Mammary epithelial cell (primary cell): ENCODE results near the gene KRT14.

Experiments used
- EZH2 ChIP-seq: IDR thresholded peaks from 2 replicates; pipeline ENCODE4 v1.6.1; 2012; ENCODE audit warnings: low read length, inconsistent platforms, borderline replicate concordance
- TF ChIP-seq, protein P1 (sequence below), 2 donors: IDR thresholded peaks in 1 of 2; conservative IDR thresholded peaks in 1 of 2; 2 replicates each; pipeline ENCODE4 v1.5.1; 2011 to 2012; ENCODE audit warnings: inconsistent platforms in 2 of 2, low read length in 2 of 2, mild to moderate bottlenecking in 2 of 2, control low read depth in 1 of 2, low read depth in 1 of 2; ENCODE audit not compliant: insufficient read depth in 1 of 2; ENCODE audit errors: extremely low read depth in 1 of 2

DNA sequence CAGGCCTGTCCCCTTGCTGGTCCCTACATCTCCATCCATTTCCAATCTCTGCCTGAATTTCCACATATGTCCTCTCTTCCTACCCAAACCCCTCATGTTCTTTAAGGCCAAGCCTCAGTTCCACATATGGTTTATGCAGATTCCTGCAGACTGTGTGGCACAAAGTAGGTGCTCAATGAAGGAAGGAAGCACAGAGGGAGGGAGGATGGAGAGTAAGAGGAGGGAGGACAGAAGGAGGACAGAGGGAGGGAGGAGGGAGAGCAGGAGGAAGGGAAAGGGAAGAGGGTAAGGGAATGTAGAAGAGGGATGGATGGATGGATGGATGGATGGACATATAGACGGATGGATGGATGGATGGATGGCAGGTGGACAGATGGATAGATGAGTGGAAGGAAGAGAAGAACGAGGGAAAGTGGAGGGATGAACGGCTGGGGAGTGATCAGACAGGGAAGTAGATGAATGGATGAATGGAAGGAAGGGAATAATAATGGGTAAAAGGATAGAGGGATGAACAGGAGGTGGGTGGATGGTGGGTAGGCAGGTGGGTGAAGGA lies 7.7 kb upstream of the KRT14 start:
- TF ChIP-seq, protein P1, sequence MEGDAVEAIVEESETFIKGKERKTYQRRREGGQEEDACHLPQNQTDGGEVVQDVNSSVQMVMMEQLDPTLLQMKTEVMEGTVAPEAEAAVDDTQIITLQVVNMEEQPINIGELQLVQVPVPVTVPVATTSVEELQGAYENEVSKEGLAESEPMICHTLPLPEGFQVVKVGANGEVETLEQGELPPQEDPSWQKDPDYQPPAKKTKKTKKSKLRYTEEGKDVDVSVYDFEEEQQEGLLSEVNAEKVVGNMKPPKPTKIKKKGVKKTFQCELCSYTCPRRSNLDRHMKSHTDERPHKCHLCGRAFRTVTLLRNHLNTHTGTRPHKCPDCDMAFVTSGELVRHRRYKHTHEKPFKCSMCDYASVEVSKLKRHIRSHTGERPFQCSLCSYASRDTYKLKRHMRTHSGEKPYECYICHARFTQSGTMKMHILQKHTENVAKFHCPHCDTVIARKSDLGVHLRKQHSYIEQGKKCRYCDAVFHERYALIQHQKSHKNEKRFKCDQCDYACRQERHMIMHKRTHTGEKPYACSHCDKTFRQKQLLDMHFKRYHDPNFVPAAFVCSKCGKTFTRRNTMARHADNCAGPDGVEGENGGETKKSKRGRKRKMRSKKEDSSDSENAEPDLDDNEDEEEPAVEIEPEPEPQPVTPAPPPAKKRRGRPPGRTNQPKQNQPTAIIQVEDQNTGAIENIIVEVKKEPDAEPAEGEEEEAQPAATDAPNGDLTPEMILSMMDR (conservative IDR thresholded peaks at IDR 0.05 in 1 of 2, IDR thresholded peaks at IDR 0.05 in 1 of 2; ENCODE audit: extremely low read depth in 1 of 2, insufficient read depth in 1 of 2, low read depth in 1 of 2, low read length in 2 of 2): no peak
- TF ChIP-seq EZH2: no peak
